Measurements from ENCODE around the gene ISLR.

DNA sequence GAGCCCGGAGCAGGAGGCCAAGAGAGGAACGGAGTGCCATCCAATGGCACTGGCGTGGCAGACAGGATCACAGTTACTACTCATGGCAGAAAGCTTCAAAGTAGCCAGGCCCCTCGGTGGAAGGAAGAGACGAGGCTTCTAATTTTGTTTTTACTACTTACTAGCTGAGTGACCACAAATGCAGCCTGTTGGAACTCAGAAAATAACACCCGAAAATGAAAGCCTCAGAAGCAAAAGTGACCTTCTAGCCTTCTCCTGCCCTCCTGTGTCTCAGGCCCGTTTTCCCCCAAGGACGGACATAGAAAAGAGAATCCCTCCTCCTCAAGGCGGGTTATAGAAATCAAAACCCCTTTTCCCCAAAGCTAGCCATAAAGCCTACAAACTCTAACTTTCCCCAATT is 39.0 kb downstream of the ISLR start:
- TF ChIP-seq, protein P1, sequence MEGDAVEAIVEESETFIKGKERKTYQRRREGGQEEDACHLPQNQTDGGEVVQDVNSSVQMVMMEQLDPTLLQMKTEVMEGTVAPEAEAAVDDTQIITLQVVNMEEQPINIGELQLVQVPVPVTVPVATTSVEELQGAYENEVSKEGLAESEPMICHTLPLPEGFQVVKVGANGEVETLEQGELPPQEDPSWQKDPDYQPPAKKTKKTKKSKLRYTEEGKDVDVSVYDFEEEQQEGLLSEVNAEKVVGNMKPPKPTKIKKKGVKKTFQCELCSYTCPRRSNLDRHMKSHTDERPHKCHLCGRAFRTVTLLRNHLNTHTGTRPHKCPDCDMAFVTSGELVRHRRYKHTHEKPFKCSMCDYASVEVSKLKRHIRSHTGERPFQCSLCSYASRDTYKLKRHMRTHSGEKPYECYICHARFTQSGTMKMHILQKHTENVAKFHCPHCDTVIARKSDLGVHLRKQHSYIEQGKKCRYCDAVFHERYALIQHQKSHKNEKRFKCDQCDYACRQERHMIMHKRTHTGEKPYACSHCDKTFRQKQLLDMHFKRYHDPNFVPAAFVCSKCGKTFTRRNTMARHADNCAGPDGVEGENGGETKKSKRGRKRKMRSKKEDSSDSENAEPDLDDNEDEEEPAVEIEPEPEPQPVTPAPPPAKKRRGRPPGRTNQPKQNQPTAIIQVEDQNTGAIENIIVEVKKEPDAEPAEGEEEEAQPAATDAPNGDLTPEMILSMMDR (IDR thresholded peaks at IDR 0.05; ENCODE audit: poor library complexity), result no peak
- TF ChIP-seq EZH2 (IDR thresholded peaks at IDR 0.05; ENCODE audit: borderline replicate concordance), result no peak
- no peak for TF ChIP-seq EZH2phosphoT487 (IDR thresholded peaks at IDR 0.05; ENCODE audit: low read depth, severe bottlenecking, unreplicated experiment)
